Activated naive CD4-positive, alpha-beta T cell treated with anti-CD3 and anti-CD28 coated beads, Interleukin-2, amount 50 U/mL, for 72 hours (primary cell): Measurements from ENCODE around the gene NUP160. TPM values are rescaled to one million over a fixed set of nuclear protein-coding genes. Genes with fewer than 3 reads are reported as not detected.
A peak's percentile ranks its signal among the peaks of the same experiment; 100 is the strongest.
"Not testable (repeated sequence)": the region's sequence is repeated elsewhere in the genome, so short reads cannot be mapped to it uniquely, and the experiment has no call there.

Experiments
- ATAC-seq, 2 donors: fragments of 150-1000 bp; cut with Tn5 transposase; 2 replicates each; pipeline ENCODE4 v1.10.0; 2021; ENCODE audit warnings: mild to moderate bottlenecking in 2 of 2, moderate library complexity in 2 of 2
- DNase-seq, 2 donors: peaks; one replicate each; pipeline ENCODE4 v3.0.0; 2021 to 2022; ENCODE audit warnings: low spot score in 2 of 2
- H3K27ac Mint-ChIP-seq, 2 donors: one replicate each; pipeline ENCODE4 v1.8.0; 2022; ENCODE audit warnings: mild to moderate bottlenecking in 2 of 2, mixed read lengths in 2 of 2
- H3K36me3 Mint-ChIP-seq, 2 donors: one replicate each; pipeline ENCODE4 v1.8.0; 2022; ENCODE audit warnings: mixed read lengths in 2 of 2
- H3K9me3 Mint-ChIP-seq, 2 donors: one replicate each; pipeline ENCODE4 v1.8.0; 2022; ENCODE audit warnings: mixed read lengths in 2 of 2
- total RNA-seq, 2 donors: library from RNA; stranded (reverse); gene quantifications; one replicate each; pipeline ENCODE4 v1.2.3, GENCODE V29; 2022

Gene NUP160
- total RNA-seq, 2 donors from 2014 or later = 76.8 to 95.7 TPM

- DNase-seq, ATAC-seq, H3K9me3 Mint-ChIP-seq: not testable (repeated sequence)
- peaks cover 19 to 24% of the 10 kb centered on the region in 2 donors for H3K36me3 Mint-ChIP-seq
- H3K27ac Mint-ChIP-seq = peak overlapping the region; percentile 55 to 99
Measured at GRCh38 chr11:47769556-47769955, 78.6 kb downstream of the NUP160 start.

DNA sequence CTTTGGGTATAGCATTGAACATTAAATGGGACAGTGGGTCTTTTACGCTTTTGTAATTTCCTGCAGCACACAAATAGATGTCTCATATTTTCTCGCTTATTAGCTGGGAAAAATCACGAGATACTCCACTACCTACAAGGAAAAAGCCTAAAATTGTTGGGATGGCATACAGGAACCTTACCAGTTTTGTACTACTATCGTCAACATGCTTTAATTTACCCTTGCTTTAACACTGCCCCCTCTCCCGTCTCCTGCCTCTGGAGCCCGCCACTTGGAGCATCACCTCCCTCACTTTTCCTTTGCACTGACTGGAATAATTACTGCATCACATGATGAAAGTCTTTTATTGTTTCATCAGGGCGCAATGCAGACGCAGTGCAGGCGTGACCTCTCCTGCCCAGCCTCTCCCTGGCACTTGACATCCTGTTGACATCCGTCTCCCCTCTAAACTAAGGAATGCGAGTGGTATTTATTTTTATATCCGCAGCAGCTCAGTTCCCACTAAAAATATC is 80.0 kb downstream of the NUP160 start:
- H3K9me3 Mint-ChIP-seq = no peaks in the 10 kb centered on the region
- DNase-seq = peak in 1 of 2 donors; percentile 10
- peaks cover 25% of the 10 kb centered on the region in 2 donors for H3K36me3 Mint-ChIP-seq
- no peak for ATAC-seq
- peak overlapping the region; percentile 99 to 100 for H3K27ac Mint-ChIP-seq

DNA sequence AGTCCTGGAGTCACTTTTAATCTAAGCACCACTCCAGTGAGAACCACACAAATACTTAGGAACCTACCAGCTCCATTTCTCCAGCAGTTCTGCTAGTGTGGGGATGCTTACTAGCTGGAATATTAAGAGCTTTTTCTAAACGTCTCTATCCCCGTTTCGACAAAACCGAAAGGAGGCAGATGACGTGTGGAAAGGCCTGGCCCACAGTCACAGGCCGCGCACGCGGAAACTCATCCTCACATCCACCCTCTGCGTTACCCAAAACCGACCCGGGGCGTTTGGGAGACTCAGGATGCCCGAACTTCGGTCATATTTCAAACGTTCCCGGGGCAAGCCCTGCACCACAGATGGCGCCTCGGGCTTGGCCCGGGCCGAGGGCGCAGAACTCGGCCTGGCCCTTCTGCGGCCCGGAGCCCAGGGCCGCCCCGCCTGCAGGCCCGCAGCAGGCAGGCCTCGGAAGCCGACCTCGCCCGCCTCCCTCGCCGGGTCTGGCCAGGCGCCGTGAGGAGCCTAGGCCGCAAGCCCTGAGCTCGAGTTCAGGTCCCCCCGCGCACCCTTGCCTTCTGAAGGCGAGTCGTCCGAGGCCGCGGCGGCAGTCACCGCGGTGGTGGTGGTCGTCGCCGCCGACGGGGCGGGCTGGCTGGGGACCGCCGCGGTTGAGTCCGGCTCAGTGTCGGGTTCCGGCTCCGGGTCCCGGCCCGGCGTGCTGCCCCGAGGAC is 81.5 kb downstream of the NUP160 start:
- Mint-ChIP-seq H3K36me3 (peaks cover 25% of the 10 kb centered on the region in 2 donors), H3K27ac (peak overlapping the region; percentile 99 to 100), H3K9me3 (no peaks in the 10 kb centered on the region)
- DNase-seq (peak; percentile 77 to 82), ATAC-seq (peak; percentile 53 to 58)

- DNase-seq = no peak
Measured at GRCh38 chr11:47765086-47765485, 83.1 kb downstream of the NUP160 start.

DNA sequence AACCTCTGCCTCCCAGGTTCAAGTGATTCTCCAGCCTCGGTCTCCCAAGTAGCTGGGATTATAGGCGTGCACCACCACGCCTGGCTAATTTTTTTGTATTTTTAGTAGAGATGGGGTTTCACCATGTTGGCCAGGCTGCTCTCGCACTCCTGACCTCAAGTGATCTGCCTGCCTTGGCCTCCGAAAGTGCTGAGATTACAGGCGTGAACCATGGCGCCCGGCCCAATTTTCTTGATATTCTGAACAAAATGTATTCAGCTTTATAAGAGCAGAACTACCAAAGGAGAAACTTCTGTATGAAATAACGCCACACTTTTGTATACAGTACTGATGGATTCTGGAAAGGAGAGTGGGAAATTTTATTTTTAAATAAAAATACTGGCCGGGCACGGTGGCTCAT is 88.9 kb downstream of the NUP160 start:
- peak overlapping the region in 1 of 2 donors; percentile 68 for H3K27ac Mint-ChIP-seq
- not testable (repeated sequence) for ATAC-seq, H3K9me3 Mint-ChIP-seq, DNase-seq
- H3K36me3 Mint-ChIP-seq = peaks cover 6 to 36% of the 10 kb centered on the region in 2 donors

More at GRCh38 chr11:47765086-47765485, 83.1 kb downstream of the NUP160 start:
- Mint-ChIP-seq H3K36me3 (peaks cover 25 to 31% of the 10 kb centered on the region in 2 donors), H3K9me3 (no peaks in the 10 kb centered on the region), H3K27ac (peak overlapping the region; percentile 99 to 100)
- no peak for ATAC-seq

DNA sequence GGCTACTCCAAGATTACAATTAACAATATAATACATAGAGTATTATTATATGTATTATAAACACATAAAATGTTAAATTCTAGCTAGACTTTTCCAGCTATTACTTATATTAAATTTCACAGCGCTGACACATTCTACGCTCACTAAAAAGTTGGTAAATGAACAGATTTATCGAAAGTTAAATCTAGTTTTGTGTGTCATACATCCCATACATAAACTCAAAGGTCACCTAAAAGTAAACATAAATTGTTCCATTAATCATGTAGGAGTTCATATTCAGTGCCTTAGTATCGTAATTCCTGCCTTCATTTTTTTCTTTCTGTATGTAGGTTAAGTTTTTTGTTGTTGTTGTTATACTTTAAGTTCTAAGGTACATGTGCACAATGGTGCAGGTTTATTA is 91.9 kb downstream of the NUP160 start:
- Mint-ChIP-seq H3K36me3 (peaks cover 6 to 43% of the 10 kb centered on the region in 2 donors), H3K27ac (no peak overlapping the region), H3K9me3 (peaks cover 0 to 3% of the 10 kb centered on the region in 2 donors)
- ATAC-seq (no peak), DNase-seq (no peak)

DNA sequence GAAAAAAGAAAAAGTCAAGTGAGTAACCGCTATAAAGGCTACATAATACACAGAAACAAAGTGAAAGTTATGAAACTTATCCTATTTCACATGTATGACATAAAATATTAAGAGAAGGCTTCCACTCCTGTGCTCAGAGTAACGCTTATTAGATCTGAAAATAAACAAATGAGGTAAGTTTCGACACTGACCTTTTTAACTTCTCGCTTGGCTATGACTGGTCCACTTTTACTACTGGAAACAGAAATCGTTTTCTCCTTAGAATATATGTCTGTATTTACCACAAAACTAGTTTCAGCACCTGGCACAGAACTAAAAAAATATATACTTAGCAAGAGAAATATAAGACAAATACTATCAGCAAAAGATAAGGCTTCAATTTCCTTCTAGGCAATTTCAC is 97.4 kb downstream of the NUP160 start:
- no peak for ATAC-seq
- Mint-ChIP-seq H3K36me3 (peaks cover 8 to 23% of the 10 kb centered on the region in 2 donors), H3K9me3 (no peaks in the 10 kb centered on the region), H3K27ac (no peak overlapping the region)
- no peak for DNase-seq

DNA sequence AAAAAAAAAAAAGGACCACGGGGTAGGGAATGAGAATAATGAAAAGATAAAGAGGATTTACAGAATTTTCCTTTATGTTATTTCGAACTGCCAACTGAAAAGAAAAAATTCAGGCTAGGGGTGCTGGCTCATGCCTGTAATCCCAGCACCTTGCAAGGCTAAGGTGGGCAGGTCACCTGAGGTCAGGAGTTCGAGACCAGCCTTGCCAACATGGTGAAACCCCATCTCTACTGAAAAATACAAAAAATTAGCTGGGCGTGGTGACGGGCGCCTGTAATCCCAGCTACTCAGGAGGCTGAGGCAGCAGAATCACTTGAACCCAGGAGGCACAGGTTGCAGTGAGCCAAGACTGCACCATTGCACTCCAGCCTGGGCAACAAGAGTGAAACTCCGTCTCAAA is 105.7 kb downstream of the NUP160 start:
- H3K36me3 Mint-ChIP-seq = peaks cover 11 to 27% of the 10 kb centered on the region in 2 donors
- DNase-seq, ATAC-seq, H3K27ac Mint-ChIP-seq, H3K9me3 Mint-ChIP-seq: not testable (repeated sequence)

DNA sequence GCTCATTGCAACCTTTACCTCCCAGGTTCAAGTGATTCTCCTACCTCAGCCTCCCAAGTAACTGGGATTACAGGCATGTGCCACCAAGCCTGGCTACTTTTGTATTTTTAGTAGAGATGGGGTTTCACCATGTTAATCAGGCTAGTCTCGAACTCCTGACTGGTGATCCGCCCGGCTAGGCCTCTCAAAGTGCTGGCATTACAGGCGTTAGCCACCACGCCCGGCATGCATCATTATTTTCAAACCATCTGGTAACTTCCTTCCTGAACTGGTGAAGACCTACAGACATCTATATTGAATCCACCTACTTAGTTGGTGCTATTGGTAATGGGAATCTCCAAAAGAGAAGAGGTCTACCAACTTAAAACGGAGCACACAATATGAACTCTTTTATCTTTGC is 110.3 kb downstream of the NUP160 start:
- H3K36me3 Mint-ChIP-seq = peaks cover 6 to 31% of the 10 kb centered on the region in 2 donors
- not testable (repeated sequence) for H3K9me3 Mint-ChIP-seq, ATAC-seq, DNase-seq
- H3K27ac Mint-ChIP-seq = peak overlapping the region in 1 of 2 donors; percentile 33

DNA sequence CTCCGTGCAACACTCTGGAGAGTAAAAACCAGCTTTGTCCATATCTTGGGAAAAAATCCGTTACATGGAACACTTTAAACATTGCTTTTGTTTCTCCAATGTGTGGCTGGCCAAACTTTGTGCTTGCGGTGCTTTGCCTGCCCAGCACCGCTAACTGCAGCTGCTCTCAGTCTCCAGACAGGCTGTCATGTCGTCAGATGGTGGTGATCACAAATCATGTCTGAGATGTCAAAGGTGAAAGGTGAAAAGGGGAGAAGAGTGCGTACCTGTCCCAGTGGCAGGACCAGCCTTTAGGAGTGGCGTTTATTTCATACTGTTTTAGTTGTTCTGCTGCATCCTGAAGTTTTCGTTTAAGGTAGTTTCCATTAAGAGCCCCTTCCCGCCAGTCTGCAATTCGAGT is 115.9 kb downstream of the NUP160 start:
- Mint-ChIP-seq H3K9me3 (no peaks in the 10 kb centered on the region), H3K27ac (peak overlapping the region in 1 of 2 donors; percentile 30), H3K36me3 (peaks cover 11 to 56% of the 10 kb centered on the region in 2 donors)
- ATAC-seq = no peak
- no peak for DNase-seq

DNA sequence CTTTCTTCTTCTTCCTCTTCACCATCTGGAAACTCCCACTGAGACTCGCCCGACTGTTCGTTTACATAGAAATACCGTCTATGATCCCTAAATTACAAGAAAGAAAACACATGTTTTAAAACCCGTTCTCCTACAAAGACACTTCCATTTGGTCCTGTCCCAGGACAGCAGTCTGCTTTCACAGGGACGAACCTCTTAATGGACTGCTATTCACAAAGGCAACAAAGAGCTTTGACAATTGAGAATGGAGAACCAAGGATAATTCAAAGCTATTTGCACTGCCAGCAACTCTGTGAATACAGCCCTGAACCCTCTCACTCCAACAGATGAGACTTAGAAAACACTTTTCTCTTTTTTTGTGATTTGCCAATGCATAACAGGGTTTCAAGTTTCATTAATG is 116.7 kb downstream of the NUP160 start:
- Mint-ChIP-seq H3K36me3 (peaks cover 6 to 51% of the 10 kb centered on the region in 2 donors), H3K9me3 (no peaks in the 10 kb centered on the region), H3K27ac (peak overlapping the region; percentile 30 to 86)
- ATAC-seq (no peak), DNase-seq (no peak)

Other genes starting within 250 kb of the NUP160 start
- 100 to 1,000 TPM; 103 to 134 TPM for gene MTCH2, start 205.8 kb downstream of the NUP160 start, total RNA-seq
- 1 to 10 TPM; 4.3 to 6.0 TPM for gene AGBL2, start 133.0 kb downstream of the NUP160 start, total RNA-seq
- gene FNBP4, start 81.0 kb downstream of the NUP160 start, total RNA-seq = 100 to 1,000 TPM; 130 to 147 TPM
- 10 to 100 TPM; 23.6 to 26.5 TPM for gene PTPRJ, start 132.2 kb upstream of the NUP160 start, total RNA-seq